ENCODE results near the gene CAMK2A. TPM values are rescaled to one million over a fixed set of nuclear protein-coding genes. Genes with fewer than 3 reads are reported as not detected.

The CAMK2A gene
- total and polyA plus RNA-seq, 2 experiments from 2014 or later = 0.18 TPM; not detected in 1

DNA sequence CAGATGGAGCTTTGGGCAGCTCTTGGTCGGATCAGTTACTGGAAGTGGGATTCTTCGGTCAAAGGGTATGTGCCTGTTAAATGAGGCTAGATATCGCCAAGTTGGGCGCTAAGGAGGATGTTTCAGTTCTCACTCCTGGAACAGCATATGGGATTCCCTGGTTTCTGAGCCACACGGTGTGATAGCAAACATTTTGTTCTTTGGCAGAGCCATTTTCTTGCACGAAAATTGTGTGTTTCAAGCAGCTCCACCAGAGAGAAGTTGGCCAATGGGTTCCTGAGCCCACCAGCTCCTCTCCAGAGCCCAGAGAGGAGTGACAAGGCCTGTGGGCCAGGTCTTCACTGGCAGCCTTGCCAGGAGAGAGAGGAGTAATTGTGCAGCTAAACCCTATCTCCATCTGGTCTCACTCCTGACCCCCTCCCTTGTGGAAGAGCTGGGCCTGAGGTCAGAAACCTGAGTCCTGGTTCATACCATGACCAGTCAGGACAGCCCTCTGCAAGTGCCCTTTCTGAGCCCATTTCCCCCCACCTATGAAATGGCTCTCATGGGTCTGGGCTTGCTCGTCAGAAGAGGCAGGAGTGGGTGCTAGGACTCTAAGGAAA lies 110.5 kb downstream of the CAMK2A start:
- H3K36me3 Mint-ChIP-seq (ENCODE audit: low read depth) = no peaks in the 10 kb centered on the region
- TF ChIP-seq, protein P1, sequence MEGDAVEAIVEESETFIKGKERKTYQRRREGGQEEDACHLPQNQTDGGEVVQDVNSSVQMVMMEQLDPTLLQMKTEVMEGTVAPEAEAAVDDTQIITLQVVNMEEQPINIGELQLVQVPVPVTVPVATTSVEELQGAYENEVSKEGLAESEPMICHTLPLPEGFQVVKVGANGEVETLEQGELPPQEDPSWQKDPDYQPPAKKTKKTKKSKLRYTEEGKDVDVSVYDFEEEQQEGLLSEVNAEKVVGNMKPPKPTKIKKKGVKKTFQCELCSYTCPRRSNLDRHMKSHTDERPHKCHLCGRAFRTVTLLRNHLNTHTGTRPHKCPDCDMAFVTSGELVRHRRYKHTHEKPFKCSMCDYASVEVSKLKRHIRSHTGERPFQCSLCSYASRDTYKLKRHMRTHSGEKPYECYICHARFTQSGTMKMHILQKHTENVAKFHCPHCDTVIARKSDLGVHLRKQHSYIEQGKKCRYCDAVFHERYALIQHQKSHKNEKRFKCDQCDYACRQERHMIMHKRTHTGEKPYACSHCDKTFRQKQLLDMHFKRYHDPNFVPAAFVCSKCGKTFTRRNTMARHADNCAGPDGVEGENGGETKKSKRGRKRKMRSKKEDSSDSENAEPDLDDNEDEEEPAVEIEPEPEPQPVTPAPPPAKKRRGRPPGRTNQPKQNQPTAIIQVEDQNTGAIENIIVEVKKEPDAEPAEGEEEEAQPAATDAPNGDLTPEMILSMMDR (conservative IDR thresholded peaks at IDR 0.05; ENCODE audit: low read depth in 2 of 2) = no peak
- TF ChIP-seq, protein P2, sequence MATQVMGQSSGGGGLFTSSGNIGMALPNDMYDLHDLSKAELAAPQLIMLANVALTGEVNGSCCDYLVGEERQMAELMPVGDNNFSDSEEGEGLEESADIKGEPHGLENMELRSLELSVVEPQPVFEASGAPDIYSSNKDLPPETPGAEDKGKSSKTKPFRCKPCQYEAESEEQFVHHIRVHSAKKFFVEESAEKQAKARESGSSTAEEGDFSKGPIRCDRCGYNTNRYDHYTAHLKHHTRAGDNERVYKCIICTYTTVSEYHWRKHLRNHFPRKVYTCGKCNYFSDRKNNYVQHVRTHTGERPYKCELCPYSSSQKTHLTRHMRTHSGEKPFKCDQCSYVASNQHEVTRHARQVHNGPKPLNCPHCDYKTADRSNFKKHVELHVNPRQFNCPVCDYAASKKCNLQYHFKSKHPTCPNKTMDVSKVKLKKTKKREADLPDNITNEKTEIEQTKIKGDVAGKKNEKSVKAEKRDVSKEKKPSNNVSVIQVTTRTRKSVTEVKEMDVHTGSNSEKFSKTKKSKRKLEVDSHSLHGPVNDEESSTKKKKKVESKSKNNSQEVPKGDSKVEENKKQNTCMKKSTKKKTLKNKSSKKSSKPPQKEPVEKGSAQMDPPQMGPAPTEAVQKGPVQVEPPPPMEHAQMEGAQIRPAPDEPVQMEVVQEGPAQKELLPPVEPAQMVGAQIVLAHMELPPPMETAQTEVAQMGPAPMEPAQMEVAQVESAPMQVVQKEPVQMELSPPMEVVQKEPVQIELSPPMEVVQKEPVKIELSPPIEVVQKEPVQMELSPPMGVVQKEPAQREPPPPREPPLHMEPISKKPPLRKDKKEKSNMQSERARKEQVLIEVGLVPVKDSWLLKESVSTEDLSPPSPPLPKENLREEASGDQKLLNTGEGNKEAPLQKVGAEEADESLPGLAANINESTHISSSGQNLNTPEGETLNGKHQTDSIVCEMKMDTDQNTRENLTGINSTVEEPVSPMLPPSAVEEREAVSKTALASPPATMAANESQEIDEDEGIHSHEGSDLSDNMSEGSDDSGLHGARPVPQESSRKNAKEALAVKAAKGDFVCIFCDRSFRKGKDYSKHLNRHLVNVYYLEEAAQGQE (IDR thresholded peaks at IDR 0.05; ENCODE audit: unreplicated experiment) = no peak
- TF ChIP-seq ZNF331 (CRISPR knock-in tag; IDR thresholded peaks at IDR 0.05; ENCODE audit: low read depth) (no peak), EZH2 (IDR thresholded peaks at IDR 0.05; ENCODE audit: low read depth, unreplicated experiment) (no peak), POLR2AphosphoS5 (IDR thresholded peaks at IDR 0.05; ENCODE audit: low read depth) (no peak), NANOG (IDR thresholded peaks at IDR 0.05; ENCODE audit: borderline replicate concordance) (no peak), STAT1 (IDR thresholded peaks at IDR 0.05; ENCODE audit: unreplicated experiment) (no peak), CREB1 (CRISPR knock-in tag; IDR thresholded peaks at IDR 0.05; ENCODE audit: low read depth) (no peak), EZH2phosphoT487 (IDR thresholded peaks at IDR 0.05; ENCODE audit: unreplicated experiment) (no peak), JUNB (IDR thresholded peaks at IDR 0.05; ENCODE audit: unreplicated experiment) (no peak), ZNF114 (CRISPR knock-in tag; IDR thresholded peaks at IDR 0.05) (no peak)
- TF ChIP-seq, protein P3, sequence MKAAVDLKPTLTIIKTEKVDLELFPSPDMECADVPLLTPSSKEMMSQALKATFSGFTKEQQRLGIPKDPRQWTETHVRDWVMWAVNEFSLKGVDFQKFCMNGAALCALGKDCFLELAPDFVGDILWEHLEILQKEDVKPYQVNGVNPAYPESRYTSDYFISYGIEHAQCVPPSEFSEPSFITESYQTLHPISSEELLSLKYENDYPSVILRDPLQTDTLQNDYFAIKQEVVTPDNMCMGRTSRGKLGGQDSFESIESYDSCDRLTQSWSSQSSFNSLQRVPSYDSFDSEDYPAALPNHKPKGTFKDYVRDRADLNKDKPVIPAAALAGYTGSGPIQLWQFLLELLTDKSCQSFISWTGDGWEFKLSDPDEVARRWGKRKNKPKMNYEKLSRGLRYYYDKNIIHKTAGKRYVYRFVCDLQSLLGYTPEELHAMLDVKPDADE (IDR thresholded peaks at IDR 0.05) = no peak
- TF ChIP-seq, protein P4, sequence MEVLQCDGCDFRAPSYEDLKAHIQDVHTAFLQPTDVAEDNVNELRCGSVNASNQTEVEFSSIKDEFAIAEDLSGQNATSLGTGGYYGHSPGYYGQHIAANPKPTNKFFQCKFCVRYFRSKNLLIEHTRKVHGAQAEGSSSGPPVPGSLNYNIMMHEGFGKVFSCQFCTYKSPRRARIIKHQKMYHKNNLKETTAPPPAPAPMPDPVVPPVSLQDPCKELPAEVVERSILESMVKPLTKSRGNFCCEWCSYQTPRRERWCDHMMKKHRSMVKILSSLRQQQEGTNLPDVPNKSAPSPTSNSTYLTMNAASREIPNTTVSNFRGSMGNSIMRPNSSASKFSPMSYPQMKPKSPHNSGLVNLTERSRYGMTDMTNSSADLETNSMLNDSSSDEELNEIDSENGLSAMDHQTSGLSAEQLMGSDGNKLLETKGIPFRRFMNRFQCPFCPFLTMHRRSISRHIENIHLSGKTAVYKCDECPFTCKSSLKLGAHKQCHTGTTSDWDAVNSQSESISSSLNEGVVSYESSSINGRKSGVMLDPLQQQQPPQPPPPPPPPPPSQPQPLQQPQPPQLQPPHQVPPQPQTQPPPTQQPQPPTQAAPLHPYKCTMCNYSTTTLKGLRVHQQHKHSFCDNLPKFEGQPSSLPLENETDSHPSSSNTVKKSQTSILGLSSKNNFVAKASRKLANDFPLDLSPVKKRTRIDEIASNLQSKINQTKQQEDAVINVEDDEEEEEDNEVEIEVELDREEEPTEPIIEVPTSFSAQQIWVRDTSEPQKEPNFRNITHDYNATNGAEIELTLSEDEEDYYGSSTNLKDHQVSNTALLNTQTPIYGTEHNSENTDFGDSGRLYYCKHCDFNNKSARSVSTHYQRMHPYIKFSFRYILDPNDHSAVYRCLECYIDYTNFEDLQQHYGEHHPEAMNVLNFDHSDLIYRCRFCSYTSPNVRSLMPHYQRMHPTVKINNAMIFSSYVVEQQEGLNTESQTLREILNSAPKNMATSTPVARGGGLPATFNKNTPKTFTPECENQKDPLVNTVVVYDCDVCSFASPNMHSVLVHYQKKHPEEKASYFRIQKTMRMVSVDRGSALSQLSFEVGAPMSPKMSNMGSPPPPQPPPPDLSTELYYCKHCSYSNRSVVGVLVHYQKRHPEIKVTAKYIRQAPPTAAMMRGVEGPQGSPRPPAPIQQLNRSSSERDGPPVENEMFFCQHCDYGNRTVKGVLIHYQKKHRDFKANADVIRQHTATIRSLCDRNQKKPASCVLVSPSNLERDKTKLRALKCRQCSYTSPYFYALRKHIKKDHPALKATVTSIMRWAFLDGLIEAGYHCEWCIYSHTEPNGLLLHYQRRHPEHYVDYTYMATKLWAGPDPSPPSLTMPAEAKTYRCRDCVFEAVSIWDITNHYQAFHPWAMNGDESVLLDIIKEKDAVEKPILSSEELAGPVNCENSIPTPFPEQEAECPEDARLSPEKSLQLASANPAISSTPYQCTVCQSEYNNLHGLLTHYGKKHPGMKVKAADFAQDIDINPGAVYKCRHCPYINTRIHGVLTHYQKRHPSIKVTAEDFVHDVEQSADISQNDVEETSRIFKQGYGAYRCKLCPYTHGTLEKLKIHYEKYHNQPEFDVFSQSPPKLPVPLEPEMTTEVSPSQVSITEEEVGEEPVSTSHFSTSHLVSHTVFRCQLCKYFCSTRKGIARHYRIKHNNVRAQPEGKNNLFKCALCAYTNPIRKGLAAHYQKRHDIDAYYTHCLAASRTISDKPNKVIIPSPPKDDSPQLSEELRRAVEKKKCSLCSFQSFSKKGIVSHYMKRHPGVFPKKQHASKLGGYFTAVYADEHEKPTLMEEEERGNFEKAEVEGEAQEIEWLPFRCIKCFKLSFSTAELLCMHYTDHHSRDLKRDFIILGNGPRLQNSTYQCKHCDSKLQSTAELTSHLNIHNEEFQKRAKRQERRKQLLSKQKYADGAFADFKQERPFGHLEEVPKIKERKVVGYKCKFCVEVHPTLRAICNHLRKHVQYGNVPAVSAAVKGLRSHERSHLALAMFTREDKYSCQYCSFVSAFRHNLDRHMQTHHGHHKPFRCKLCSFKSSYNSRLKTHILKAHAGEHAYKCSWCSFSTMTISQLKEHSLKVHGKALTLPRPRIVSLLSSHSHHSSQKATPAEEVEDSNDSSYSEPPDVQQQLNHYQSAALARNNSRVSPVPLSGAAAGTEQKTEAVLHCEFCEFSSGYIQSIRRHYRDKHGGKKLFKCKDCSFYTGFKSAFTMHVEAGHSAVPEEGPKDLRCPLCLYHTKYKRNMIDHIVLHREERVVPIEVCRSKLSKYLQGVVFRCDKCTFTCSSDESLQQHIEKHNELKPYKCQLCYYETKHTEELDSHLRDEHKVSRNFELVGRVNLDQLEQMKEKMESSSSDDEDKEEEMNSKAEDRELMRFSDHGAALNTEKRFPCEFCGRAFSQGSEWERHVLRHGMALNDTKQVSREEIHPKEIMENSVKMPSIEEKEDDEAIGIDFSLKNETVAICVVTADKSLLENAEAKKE (CRISPR knock-in tag; IDR thresholded peaks at IDR 0.05) = no peak
- peaks cover 17% of the 10 kb centered on the region for H3K27me3 Mint-ChIP-seq (ENCODE audit: insufficient read depth, low read depth, poor library complexity)
- Histone ChIP-seq H3F3A (replicated peaks; ENCODE audit: low read depth) (no peaks in the 10 kb centered on the region), H3K36me3 (ENCODE audit: insufficient read depth) (no peaks in the 10 kb centered on the region), H2AFZ (no peak overlapping the region), H3K4me3 (no peak overlapping the region), H3K79me2 (replicated peaks; ENCODE audit: insufficient read depth) (no peaks in the 10 kb centered on the region), H3K27ac (ENCODE audit: low read depth) (no peak overlapping the region), H4K20me1 (replicated peaks; ENCODE audit: insufficient read depth) (no peaks in the 10 kb centered on the region), H3K9me2 (ENCODE audit: insufficient read depth) (no peaks in the 10 kb centered on the region), H3K4me1 (ENCODE audit: insufficient read depth) (no peaks in the 10 kb centered on the region), H3K4me2 (no peak overlapping the region), H3K27me3 (ENCODE audit: insufficient read depth) (no peaks in the 10 kb centered on the region)
- DNase-seq (ENCODE audit: low spot score) (no peak), ATAC-seq (no peak)
- peaks cover 2% of the 10 kb centered on the region; the same call in 2 of the 3 replicates for H3K4me1 Mint-ChIP-seq
- no peak overlapping the region for H3K4me3 Mint-ChIP-seq
- no peaks in the 10 kb centered on the region for H3K9me3 Mint-ChIP-seq
- no peak overlapping the region for H3K27ac Mint-ChIP-seq
